ENCODE measurements around the gene LARGE1. TPM values are rescaled to one million over a fixed set of nuclear protein-coding genes. Genes with fewer than 3 reads are reported as not detected.

LARGE1 gene
- total RNA-seq, 1 experiment from 2014 or later: 5.8 TPM

DNA sequence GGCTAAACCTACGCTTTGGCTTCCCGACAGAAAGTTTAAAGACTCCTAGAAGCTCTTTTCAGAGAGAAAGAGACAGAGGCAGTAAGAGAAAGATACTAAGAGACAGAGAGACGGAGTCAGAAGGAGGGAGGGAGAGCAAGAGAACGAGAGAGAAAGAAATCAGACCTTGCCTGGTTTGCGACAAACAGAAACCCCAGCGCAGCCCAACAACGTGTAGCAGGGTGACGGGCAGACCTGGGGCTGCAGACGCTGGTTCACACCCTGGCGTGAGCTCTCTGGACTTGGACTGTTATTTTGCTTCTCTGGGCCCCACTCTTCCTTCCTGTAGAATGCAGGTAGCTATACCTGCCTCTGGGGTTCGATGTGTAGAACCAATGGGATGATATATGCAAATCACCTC is 617.7 kb downstream of the LARGE1 start:
- intact Hi-C loops (cut with micrococcal nuclease; ENCODE audit: unreplicated experiment): loop anchor here (1.0 to 5.0 kb wide), 5 partner anchors 100 to 277 kb away; no protein-coding TSS in a partner anchor
- ChIA-PET CTCF (interaction anchor here (0.6 to 1.5 kb wide), 6 partner anchors 23 to 618 kb away, joined by 3 to 7 read pairs (median 4); partner anchors contain the start of gene LARGE1), POLR2A (no interaction called here)
- Mint-ChIP-seq H3K27ac (ENCODE audit: unreplicated experiment) (peak overlapping the region; percentile 71), H3K9me3 (ENCODE audit: unreplicated experiment) (no peaks in the 10 kb centered on the region), H3K4me1 (ENCODE audit: low read depth, unreplicated experiment) (peaks cover 6% of the 10 kb centered on the region), H3K4me3 (ENCODE audit: unreplicated experiment) (peak overlapping the region; percentile 38), H3K27me3 (ENCODE audit: insufficient read depth, unreplicated experiment) (no peaks in the 10 kb centered on the region), H3K36me3 (ENCODE audit: insufficient read depth, unreplicated experiment) (peaks cover 5% of the 10 kb centered on the region)
- Histone ChIP-seq H3K27me3 (replicated peaks; ENCODE audit: control insufficient read depth, insufficient read depth, low read length) (no peaks in the 10 kb centered on the region), H3K4me1 (0 out of 2 replicates have a peak, but pooled peaks cover 6% of the 10 kb centered on the region), H3K9me3 (no peaks in the 10 kb centered on the region), H3K36me3 (ENCODE audit: control insufficient read depth, insufficient read depth, low read length) (no peaks in the 10 kb centered on the region), H3K4me3 (ENCODE audit: low read depth, low read length) (no peak overlapping the region)
- no TSS peak for BruUV-seq (replicated peaks)
- DNase-seq: no peak
- no peak for TF ChIP-seq CTCF (IDR thresholded peaks at IDR 0.05; ENCODE audit: insufficient read depth in 1 of 2, low read depth in 1 of 2, low read length in 1 of 2, severe bottlenecking in 1 of 2, unreplicated experiment in 1 of 2)

GRCh38 chr22:33302049-33302545 is 618.2 kb downstream of the LARGE1 start:
- DNase-seq: peak; percentile 82 to 87
- H3K4me3 ChIP-seq (ENCODE audit: low read depth, low read length): no peak overlapping the region
- H3K4me3 Mint-ChIP-seq (ENCODE audit: unreplicated experiment): peak overlapping the region; percentile 38
- CTCF ChIA-PET: interaction anchor here (0.5 to 1.5 kb wide), 10 partner anchors 24 to 619 kb away, joined by 3 to 7 read pairs (median 3); partner anchors contain the start of gene LARGE1
- H3K36me3 Mint-ChIP-seq (ENCODE audit: insufficient read depth, unreplicated experiment): peaks cover 5% of the 10 kb centered on the region
- no TSS peak for BruUV-seq (replicated peaks)
- no peaks in the 10 kb centered on the region for H3K9me3 ChIP-seq
- POLR2A ChIA-PET: no interaction called here
- no peaks in the 10 kb centered on the region for H3K36me3 ChIP-seq (ENCODE audit: control insufficient read depth, insufficient read depth, low read length)
- peaks cover 6% of the 10 kb centered on the region for H3K4me1 Mint-ChIP-seq (ENCODE audit: low read depth, unreplicated experiment)
- no peaks in the 10 kb centered on the region for H3K27me3 Mint-ChIP-seq (ENCODE audit: insufficient read depth, unreplicated experiment)
- no peaks in the 10 kb centered on the region for H3K9me3 Mint-ChIP-seq (ENCODE audit: unreplicated experiment)
- H3K27me3 ChIP-seq (replicated peaks; ENCODE audit: control insufficient read depth, insufficient read depth, low read length): no peaks in the 10 kb centered on the region
- TF ChIP-seq CTCF (IDR thresholded peaks at IDR 0.05; ENCODE audit: insufficient read depth in 1 of 2, low read depth in 1 of 2, low read length in 1 of 2, severe bottlenecking in 1 of 2, unreplicated experiment in 1 of 2): peak; percentile 95 to 96
- intact Hi-C loops (cut with micrococcal nuclease; ENCODE audit: unreplicated experiment): loop anchor here (1.0 to 5.0 kb wide), 5 partner anchors 100 to 277 kb away; no protein-coding TSS in a partner anchor
- H3K4me1 ChIP-seq: 0 out of 2 replicates have a peak, but pooled peaks cover 6% of the 10 kb centered on the region
- H3K27ac Mint-ChIP-seq (ENCODE audit: unreplicated experiment): peak overlapping the region; percentile 71

DNA sequence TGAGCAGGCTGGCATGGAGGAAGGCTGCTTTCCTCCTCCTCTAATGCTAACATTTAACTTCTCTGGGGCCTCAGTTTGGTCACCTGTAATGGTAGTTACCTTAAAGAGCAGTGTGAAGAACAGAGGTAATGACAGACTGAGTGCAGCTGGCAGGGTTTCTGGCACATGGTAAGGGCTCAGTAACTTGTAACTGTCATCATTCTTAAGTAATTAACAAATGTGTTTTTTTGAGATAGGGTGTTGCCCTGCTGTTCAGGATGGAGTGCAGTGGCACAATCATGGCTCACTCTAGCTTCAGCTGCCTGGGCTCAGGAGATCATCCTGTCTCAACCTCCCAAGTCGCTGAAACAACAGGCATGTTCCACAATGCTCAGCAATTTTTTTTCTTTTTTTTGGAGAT is 620.1 kb downstream of the LARGE1 start:
- H3K36me3 ChIP-seq (ENCODE audit: control insufficient read depth, insufficient read depth, low read length): no peaks in the 10 kb centered on the region
- Mint-ChIP-seq H3K36me3 (ENCODE audit: insufficient read depth, unreplicated experiment) (peaks cover 5% of the 10 kb centered on the region), H3K27ac (ENCODE audit: unreplicated experiment) (no peak overlapping the region), H3K9me3 (ENCODE audit: unreplicated experiment) (no peaks in the 10 kb centered on the region), H3K4me3 (ENCODE audit: unreplicated experiment) (no peak overlapping the region), H3K4me1 (ENCODE audit: low read depth, unreplicated experiment) (peaks cover 6% of the 10 kb centered on the region), H3K27me3 (ENCODE audit: insufficient read depth, unreplicated experiment) (no peaks in the 10 kb centered on the region)
- no peaks in the 10 kb centered on the region for H3K9me3 ChIP-seq
- H3K27me3 ChIP-seq (replicated peaks; ENCODE audit: control insufficient read depth, insufficient read depth, low read length): no peaks in the 10 kb centered on the region
- POLR2A ChIA-PET: no interaction called here
- CTCF ChIA-PET: no interaction called here
- no peak overlapping the region for H3K4me3 ChIP-seq (ENCODE audit: low read depth, low read length)
- no TSS peak for BruUV-seq (replicated peaks)
- no peak for DNase-seq
- TF ChIP-seq CTCF (IDR thresholded peaks at IDR 0.05; ENCODE audit: insufficient read depth in 1 of 2, low read depth in 1 of 2, low read length in 1 of 2, severe bottlenecking in 1 of 2, unreplicated experiment in 1 of 2): no peak
- H3K4me1 ChIP-seq: 0 out of 2 replicates have a peak, but pooled peaks cover 6% of the 10 kb centered on the region
- intact Hi-C loops (cut with micrococcal nuclease; ENCODE audit: unreplicated experiment): loop anchor here (5.0 kb wide), 1 partner anchor 102 kb away; no protein-coding TSS in a partner anchor
